ENCODE results near the gene MYO5B. TPM values are rescaled to one million over a fixed set of nuclear protein-coding genes. Genes with fewer than 3 reads are reported as not detected.

Gene MYO5B
- polyA plus RNA-seq, 1 donor from 2014 or later = 0.42 TPM

DNA sequence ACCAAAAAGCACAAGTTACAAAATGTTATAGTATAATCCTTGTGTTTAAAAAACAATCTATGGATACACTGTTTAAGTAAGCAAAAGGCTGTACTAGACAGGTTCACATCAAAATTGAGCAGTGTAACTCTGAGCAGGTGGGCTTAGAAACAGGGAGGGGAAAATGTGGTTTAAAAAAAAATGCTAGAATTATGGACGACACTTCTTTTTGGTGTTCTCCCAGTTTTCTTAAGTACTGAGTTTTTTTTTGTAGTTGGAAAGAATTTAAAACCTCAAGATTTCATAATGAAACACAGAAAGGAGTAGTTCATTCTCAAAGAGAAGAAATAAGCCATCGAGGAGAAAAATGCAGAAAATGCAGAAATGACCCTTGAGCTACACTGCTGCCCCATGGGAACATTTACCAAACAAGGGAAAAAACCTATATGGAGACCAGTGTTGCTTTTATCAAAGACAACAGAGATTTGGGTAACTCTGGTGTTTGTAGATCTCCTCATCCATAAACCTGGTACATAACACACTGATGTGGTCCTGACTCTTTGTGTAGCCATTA lies 100.7 kb downstream of the MYO5B start:
- TF ChIP-seq, protein P1, sequence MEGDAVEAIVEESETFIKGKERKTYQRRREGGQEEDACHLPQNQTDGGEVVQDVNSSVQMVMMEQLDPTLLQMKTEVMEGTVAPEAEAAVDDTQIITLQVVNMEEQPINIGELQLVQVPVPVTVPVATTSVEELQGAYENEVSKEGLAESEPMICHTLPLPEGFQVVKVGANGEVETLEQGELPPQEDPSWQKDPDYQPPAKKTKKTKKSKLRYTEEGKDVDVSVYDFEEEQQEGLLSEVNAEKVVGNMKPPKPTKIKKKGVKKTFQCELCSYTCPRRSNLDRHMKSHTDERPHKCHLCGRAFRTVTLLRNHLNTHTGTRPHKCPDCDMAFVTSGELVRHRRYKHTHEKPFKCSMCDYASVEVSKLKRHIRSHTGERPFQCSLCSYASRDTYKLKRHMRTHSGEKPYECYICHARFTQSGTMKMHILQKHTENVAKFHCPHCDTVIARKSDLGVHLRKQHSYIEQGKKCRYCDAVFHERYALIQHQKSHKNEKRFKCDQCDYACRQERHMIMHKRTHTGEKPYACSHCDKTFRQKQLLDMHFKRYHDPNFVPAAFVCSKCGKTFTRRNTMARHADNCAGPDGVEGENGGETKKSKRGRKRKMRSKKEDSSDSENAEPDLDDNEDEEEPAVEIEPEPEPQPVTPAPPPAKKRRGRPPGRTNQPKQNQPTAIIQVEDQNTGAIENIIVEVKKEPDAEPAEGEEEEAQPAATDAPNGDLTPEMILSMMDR (IDR thresholded peaks at IDR 0.05; ENCODE audit: poor library complexity, severe bottlenecking) = no peak
- TF ChIP-seq, protein P2, sequence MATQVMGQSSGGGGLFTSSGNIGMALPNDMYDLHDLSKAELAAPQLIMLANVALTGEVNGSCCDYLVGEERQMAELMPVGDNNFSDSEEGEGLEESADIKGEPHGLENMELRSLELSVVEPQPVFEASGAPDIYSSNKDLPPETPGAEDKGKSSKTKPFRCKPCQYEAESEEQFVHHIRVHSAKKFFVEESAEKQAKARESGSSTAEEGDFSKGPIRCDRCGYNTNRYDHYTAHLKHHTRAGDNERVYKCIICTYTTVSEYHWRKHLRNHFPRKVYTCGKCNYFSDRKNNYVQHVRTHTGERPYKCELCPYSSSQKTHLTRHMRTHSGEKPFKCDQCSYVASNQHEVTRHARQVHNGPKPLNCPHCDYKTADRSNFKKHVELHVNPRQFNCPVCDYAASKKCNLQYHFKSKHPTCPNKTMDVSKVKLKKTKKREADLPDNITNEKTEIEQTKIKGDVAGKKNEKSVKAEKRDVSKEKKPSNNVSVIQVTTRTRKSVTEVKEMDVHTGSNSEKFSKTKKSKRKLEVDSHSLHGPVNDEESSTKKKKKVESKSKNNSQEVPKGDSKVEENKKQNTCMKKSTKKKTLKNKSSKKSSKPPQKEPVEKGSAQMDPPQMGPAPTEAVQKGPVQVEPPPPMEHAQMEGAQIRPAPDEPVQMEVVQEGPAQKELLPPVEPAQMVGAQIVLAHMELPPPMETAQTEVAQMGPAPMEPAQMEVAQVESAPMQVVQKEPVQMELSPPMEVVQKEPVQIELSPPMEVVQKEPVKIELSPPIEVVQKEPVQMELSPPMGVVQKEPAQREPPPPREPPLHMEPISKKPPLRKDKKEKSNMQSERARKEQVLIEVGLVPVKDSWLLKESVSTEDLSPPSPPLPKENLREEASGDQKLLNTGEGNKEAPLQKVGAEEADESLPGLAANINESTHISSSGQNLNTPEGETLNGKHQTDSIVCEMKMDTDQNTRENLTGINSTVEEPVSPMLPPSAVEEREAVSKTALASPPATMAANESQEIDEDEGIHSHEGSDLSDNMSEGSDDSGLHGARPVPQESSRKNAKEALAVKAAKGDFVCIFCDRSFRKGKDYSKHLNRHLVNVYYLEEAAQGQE (IDR thresholded peaks at IDR 0.05; ENCODE audit: borderline replicate concordance) = no peak
- TF ChIP-seq EZH2 (IDR thresholded peaks at IDR 0.05; ENCODE audit: borderline replicate concordance, insufficient read depth, low read length, poor library complexity, severe bottlenecking) = no peak
- TF ChIP-seq EP300 (conservative IDR thresholded peaks at IDR 0.05; ENCODE audit: poor library complexity, severe bottlenecking) = no peak
- TF ChIP-seq POLR2AphosphoS5 (IDR thresholded peaks at IDR 0.05) = no peak
- TF ChIP-seq MXI1 (conservative IDR thresholded peaks at IDR 0.05; ENCODE audit: poor library complexity, severe bottlenecking) = no peak
- no peak for TF ChIP-seq TAF1 (IDR thresholded peaks at IDR 0.05; ENCODE audit: low read depth)
- no peak for TF ChIP-seq SMC3 (conservative IDR thresholded peaks at IDR 0.05; ENCODE audit: poor library complexity)
- no peak for TF ChIP-seq RAD21 (conservative IDR thresholded peaks at IDR 0.05)
- H3K27ac ChIP-seq (ENCODE audit: low read length) = no peak overlapping the region
- H3K9me3 ChIP-seq (ENCODE audit: low read length) = no peaks in the 10 kb centered on the region
- no peak overlapping the region for H3K4me3 ChIP-seq (ENCODE audit: low read length)
- no peaks in the 10 kb centered on the region for H3K79me2 ChIP-seq (replicated peaks; ENCODE audit: insufficient read depth, low read length)
- H2AFZ ChIP-seq (ENCODE audit: low read depth, low read length) = no peak overlapping the region
- no peak overlapping the region for H3K9ac ChIP-seq (ENCODE audit: low read length)
- no peaks in the 10 kb centered on the region for H3K9me2 ChIP-seq (ENCODE audit: insufficient read depth, low read length)
- no peaks in the 10 kb centered on the region for H4K20me1 ChIP-seq (ENCODE audit: insufficient read depth)
- no peaks in the 10 kb centered on the region for H3K36me3 ChIP-seq (ENCODE audit: insufficient read depth, low read length)
- no peaks in the 10 kb centered on the region for H3K27me3 ChIP-seq (ENCODE audit: insufficient read depth, low read depth, low read length)
- H3F3A ChIP-seq (ENCODE audit: insufficient read depth, low read length, poor library complexity, severe bottlenecking) = no peaks in the 10 kb centered on the region
- no peak overlapping the region for H3K4me2 ChIP-seq (ENCODE audit: low read length)

DNA sequence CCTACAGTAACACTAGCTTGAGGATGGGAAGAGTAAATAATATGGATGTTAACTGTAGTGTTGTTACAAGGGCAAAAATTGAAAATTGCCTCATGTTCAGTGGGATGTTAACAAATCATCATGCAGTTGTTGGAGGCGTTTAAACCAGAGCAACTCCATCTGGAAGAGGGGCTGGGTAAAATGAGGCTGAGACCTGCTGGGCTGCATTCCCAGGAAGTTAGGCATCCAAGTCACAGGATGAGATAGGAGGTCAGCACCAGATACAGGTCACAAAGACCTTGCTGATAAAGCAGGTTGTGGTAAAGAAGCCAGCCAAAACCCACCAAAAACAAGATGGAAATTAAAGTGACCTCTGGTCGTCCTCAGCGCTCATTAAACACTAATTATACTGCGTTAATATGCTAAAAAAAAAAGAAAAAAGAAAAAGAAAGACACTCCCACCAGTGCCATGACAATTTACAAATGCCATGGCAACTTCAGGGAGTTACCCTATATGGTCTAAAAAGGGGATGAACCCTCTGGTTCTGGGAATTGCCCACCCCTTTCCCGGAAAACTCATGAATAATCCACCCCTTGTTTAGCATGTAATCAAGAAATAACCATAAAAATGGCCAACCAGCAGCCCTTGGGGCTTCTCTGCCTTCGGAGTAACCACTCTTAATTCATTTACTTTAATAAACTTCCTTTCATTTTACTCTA lies 101.4 kb downstream of the MYO5B start:
- Histone ChIP-seq H3K27me3 (ENCODE audit: insufficient read depth, low read depth, low read length) (no peaks in the 10 kb centered on the region), H3F3A (ENCODE audit: insufficient read depth, low read length, poor library complexity, severe bottlenecking) (no peaks in the 10 kb centered on the region), H3K36me3 (ENCODE audit: insufficient read depth, low read length) (no peaks in the 10 kb centered on the region), H4K20me1 (ENCODE audit: insufficient read depth) (no peaks in the 10 kb centered on the region), H3K4me3 (ENCODE audit: low read length) (no peak overlapping the region), H3K9ac (ENCODE audit: low read length) (no peak overlapping the region), H2AFZ (ENCODE audit: low read depth, low read length) (no peak overlapping the region), H3K4me2 (ENCODE audit: low read length) (no peak overlapping the region), H3K9me2 (ENCODE audit: insufficient read depth, low read length) (no peaks in the 10 kb centered on the region), H3K79me2 (replicated peaks; ENCODE audit: insufficient read depth, low read length) (no peaks in the 10 kb centered on the region), H3K9me3 (ENCODE audit: low read length) (no peaks in the 10 kb centered on the region), H3K27ac (ENCODE audit: low read length) (no peak overlapping the region)
- TF ChIP-seq EP300 (conservative IDR thresholded peaks at IDR 0.05; ENCODE audit: poor library complexity, severe bottlenecking) (no peak), EZH2 (IDR thresholded peaks at IDR 0.05; ENCODE audit: borderline replicate concordance, insufficient read depth, low read length, poor library complexity, severe bottlenecking) (no peak), MXI1 (conservative IDR thresholded peaks at IDR 0.05; ENCODE audit: poor library complexity, severe bottlenecking) (no peak), RAD21 (conservative IDR thresholded peaks at IDR 0.05) (no peak)
- TF ChIP-seq, protein P2 (IDR thresholded peaks at IDR 0.05; ENCODE audit: borderline replicate concordance) = no peak
